Measurements from ENCODE around the gene SAP25.
"Not testable (repeated sequence)": the region's sequence is repeated elsewhere in the genome, so short reads cannot be mapped to it uniquely, and the experiment has no call there.

Gene SAP25

GRCh38 chr7:100566018-100566531, 7.6 kb downstream of the SAP25 start:
- H3K4me3 ChIP-seq: no peak overlapping the region
- no peak overlapping the region for H3K27ac ChIP-seq

- H3K27ac ChIP-seq: no peak overlapping the region
- H3K4me3 ChIP-seq: no peak overlapping the region
Observed at GRCh38 chr7:100565133-100565571, 8.5 kb downstream of the SAP25 start.

- peak overlapping the region in 1 of 21 experiments; percentile 7 for H3K27ac ChIP-seq
- H3K4me3 ChIP-seq: not testable (repeated sequence)
Observed at GRCh38 chr7:100564405-100564804, 9.3 kb downstream of the SAP25 start.

- H3K4me3 ChIP-seq: no peak overlapping the region
- peak overlapping the region in 1 of 21 experiments; percentile 7 for H3K27ac ChIP-seq
Observed at GRCh38 chr7:100563809-100564400, 9.8 kb downstream of the SAP25 start.

GRCh38 chr7:100563100-100563564, 10.6 kb downstream of the SAP25 start:
- Histone ChIP-seq H3K4me3 (no peak overlapping the region), H3K27ac (no peak overlapping the region)

- no peak overlapping the region for H3K4me3 ChIP-seq
- H3K27ac ChIP-seq: no peak overlapping the region
Observed at GRCh38 chr7:100562195-100563099, 11.3 kb downstream of the SAP25 start.

GRCh38 chr7:100561491-100562194, 12.1 kb downstream of the SAP25 start:
- Histone ChIP-seq H3K4me3 (no peak overlapping the region), H3K27ac (no peak overlapping the region)

- peak overlapping the region in 1 of 21 experiments; percentile 5 for H3K27ac ChIP-seq
- no peak overlapping the region for H3K4me3 ChIP-seq
Observed at GRCh38 chr7:100559127-100559526, 14.6 kb downstream of the SAP25 start.

- Histone ChIP-seq H3K27ac (no peak overlapping the region), H3K4me3 (no peak overlapping the region)
Observed at GRCh38 chr7:100556541-100556940, 17.2 kb downstream of the SAP25 start.

GRCh38 chr7:100555701-100556100, 18.0 kb downstream of the SAP25 start:
- no peak overlapping the region for H3K4me3 ChIP-seq
- peak overlapping the region in 1 of 21 experiments; percentile 11 for H3K27ac ChIP-seq

- no peak overlapping the region for H3K27ac ChIP-seq
- H3K4me3 ChIP-seq: no peak overlapping the region
Observed at GRCh38 chr7:100553032-100553431, 20.7 kb downstream of the SAP25 start.

- H3K4me3 ChIP-seq: no peak overlapping the region
- H3K27ac ChIP-seq: no peak overlapping the region
Observed at GRCh38 chr7:100552532-100552931, 21.2 kb downstream of the SAP25 start.

- H3K27ac ChIP-seq: peak overlapping the region in 18 of 21 experiments; percentile 54 to 92 (median 79)
- H3K4me3 ChIP-seq: not testable (repeated sequence)
Observed at GRCh38 chr7:100548446-100548845, 25.3 kb downstream of the SAP25 start.

- Histone ChIP-seq H3K4me3 (no peak overlapping the region), H3K27ac (peak overlapping the region in 19 of 21 experiments; percentile 54 to 92 (median 79))
Observed at GRCh38 chr7:100547872-100548271, 25.8 kb downstream of the SAP25 start.

GRCh38 chr7:100546926-100547800, 26.5 kb downstream of the SAP25 start:
- H3K4me3 ChIP-seq: no peak overlapping the region
- H3K27ac ChIP-seq: peak overlapping the region in 20 of 21 experiments; percentile 55 to 92 (median 79)

GRCh38 chr7:100546129-100546925, 27.4 kb downstream of the SAP25 start:
- no peak overlapping the region for H3K4me3 ChIP-seq
- H3K27ac ChIP-seq: peak overlapping the region in 20 of 21 experiments; percentile 55 to 92 (median 79)

GRCh38 chr7:100545360-100546128, 28.2 kb downstream of the SAP25 start:
- peak overlapping the region in 20 of 21 experiments; percentile 55 to 92 (median 79) for H3K27ac ChIP-seq
- no peak overlapping the region for H3K4me3 ChIP-seq
